K562 (cell line): ENCODE results near the gene CCNA1. TPM values are rescaled to one million over a fixed set of nuclear protein-coding genes. Genes with fewer than 3 reads are reported as not detected.

Experiments used
- C11orf30 ChIP-seq: fragments of 450-650 bp; IDR thresholded peaks from 2 replicates; pipeline ENCODE4 v1.6.1; 2016; ENCODE audit warnings: low read depth, mild to moderate bottlenecking
- CREM ChIP-seq: IDR thresholded peaks from 2 replicates; pipeline ENCODE4 v1.6.1; 2014; ENCODE audit warnings: antibody characterized with exemption, low read depth
- ELF4 ChIP-seq: fragments of 450-650 bp; formaldehyde crosslinking; IDR thresholded peaks from 2 replicates; pipeline ENCODE4 v1.4.0; 2022; ENCODE audit warnings: missing genetic modification characterization
- KLF10 ChIP-seq: fragments of 250-450 bp; sonication (Bioruptor Pico); IDR thresholded peaks from 2 replicates; pipeline ENCODE4 v1.6.1; 2021; ENCODE audit warnings: matching md5 sums
- ZNF121 ChIP-seq: sonication (generic); formaldehyde crosslinking; conservative IDR thresholded peaks from 2 replicates; pipeline ENCODE4 v1.8.0; 2022; ENCODE audit warnings: missing genetic modification reagents
- ZNF239 ChIP-seq: fragments of 250-450 bp; sonication (Bioruptor Pico); IDR thresholded peaks from 2 replicates; pipeline ENCODE4 v1.4.0; 2020; ENCODE audit warnings: mild to moderate bottlenecking
- polyA plus RNA-seq, 8 experiments: library from polyadenylated mRNA; depleted of rRNA in 4 of 8; stranded (reverse) in 5 of 8; unstranded in 3 of 8; fragments of >200 nt; fragmentation: Nextera tagmentation in 2 of 8; fragmentation: Illumina TruSeq in 1 of 8; extraction: Ambion mirVana in 2 of 8; extraction: Trizol in 1 of 8; gene quantifications; 2 replicates each; pipeline versions ENCODE4 v1.2.1 to v1.2.3, GENCODE V29; 2011 to 2014; ENCODE audit warnings: inconsistent platforms in 1 of 8, missing spikeins in 1 of 8
- total RNA-seq, 7 experiments: library from RNA; depleted of rRNA in 6 of 7; stranded (reverse); fragments of >200 nt in 6 of 7; fragmentation: Illumina TruSeq in 2 of 7; extraction: Trizol in 2 of 7; gene quantifications; 2 replicates each; pipeline versions ENCODE4 v1.2.1 to v1.2.3, GENCODE V29; 2011 to 2021; ENCODE audit warnings: low replicate concordance in 1 of 7
- TF ChIP-seq, protein P1 (sequence below), 2 experiments: IDR thresholded peaks in 1 of 2; conservative IDR thresholded peaks in 1 of 2; 2 replicates each; pipeline ENCODE4 v1.6.1; 2016; ENCODE audit warnings: low read depth in 2 of 2, mild to moderate bottlenecking in 1 of 2, missing compliant biosample characterization in 1 of 2, missing genetic modification characterization in 1 of 2, moderate library complexity in 1 of 2
- TF ChIP-seq, protein P2 (sequence below), 3 experiments: fragments of 200-800 bp in 1 of 3; sonication (Bioruptor generic) in 1 of 3; sonication (generic) in 1 of 3; formaldehyde crosslinking in 1 of 3; IDR thresholded peaks; 2 replicates each; pipeline versions ENCODE4 v1.6.1 to v1.8.0; 2016 to 2022; ENCODE audit warnings: mild to moderate bottlenecking in 2 of 3, missing compliant biosample characterization in 2 of 3, missing genetic modification characterization in 2 of 3, missing genetic modification reagents in 1 of 3

The CCNA1 gene
- total and polyA plus RNA-seq, 9 of the 15 experiments (the other 6 are each of a cell fraction or from before 2014, with no cell fraction given) = 0.08 TPM; not detected in 8

DNA sequence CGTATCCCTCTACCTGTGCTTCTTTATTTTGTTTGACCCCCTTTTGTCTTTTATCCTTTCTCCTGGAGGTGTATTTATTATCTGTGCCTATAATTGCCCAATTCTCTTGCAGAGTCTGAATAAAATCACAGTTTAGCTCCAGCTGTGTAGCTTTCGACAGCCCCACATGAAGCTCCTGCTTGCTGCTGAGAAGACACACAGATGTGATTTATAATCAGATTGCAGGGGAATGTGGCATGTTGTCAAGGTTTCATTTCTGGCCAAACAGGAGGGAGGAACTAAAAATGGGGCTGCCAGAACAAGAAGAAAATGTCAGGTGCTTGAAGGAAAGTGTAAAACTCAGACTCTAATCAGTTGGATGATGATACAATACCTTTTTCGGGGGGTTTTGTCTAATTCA is 22.7 kb downstream of the CCNA1 start (continued):
- TF ChIP-seq, protein P1, sequence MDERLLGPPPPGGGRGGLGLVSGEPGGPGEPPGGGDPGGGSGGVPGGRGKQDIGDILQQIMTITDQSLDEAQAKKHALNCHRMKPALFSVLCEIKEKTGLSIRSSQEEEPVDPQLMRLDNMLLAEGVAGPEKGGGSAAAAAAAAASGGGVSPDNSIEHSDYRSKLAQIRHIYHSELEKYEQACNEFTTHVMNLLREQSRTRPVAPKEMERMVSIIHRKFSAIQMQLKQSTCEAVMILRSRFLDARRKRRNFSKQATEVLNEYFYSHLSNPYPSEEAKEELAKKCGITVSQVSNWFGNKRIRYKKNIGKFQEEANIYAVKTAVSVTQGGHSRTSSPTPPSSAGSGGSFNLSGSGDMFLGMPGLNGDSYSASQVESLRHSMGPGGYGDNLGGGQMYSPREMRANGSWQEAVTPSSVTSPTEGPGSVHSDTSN (CRISPR knock-in tag; IDR thresholded peaks at IDR 0.05; ENCODE audit: low read depth) = no peak
- TF ChIP-seq, protein P1 (tag; conservative IDR thresholded peaks at IDR 0.05; ENCODE audit: low read depth) = no peak
- TF ChIP-seq ZNF121 (CRISPR knock-in tag) = no peak
- no peak for TF ChIP-seq ZNF239 (CRISPR knock-in tag)
- no peak for TF ChIP-seq CREM
- TF ChIP-seq, protein P2, sequence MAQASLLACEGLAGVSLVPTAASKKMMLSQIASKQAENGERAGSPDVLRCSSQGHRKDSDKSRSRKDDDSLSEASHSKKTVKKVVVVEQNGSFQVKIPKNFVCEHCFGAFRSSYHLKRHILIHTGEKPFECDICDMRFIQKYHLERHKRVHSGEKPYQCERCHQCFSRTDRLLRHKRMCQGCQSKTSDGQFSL (CRISPR knock-in tag; IDR thresholded peaks at IDR 0.05) = no peak
- TF ChIP-seq, protein P2 (tag; IDR thresholded peaks at IDR 0.05) = no peak
- no peak for TF ChIP-seq C11orf30
- TF ChIP-seq ELF4 = no peak
- no peak for TF ChIP-seq KLF10 (CRISPR knock-in tag)
